Measurements from ENCODE around the gene CYFIP1. TPM values are rescaled to one million over a fixed set of nuclear protein-coding genes. Genes with fewer than 3 reads are reported as not detected.

The CYFIP1 gene
- total and polyA plus RNA-seq, 2 of the 8 experiments (the other 6 are each of a cell fraction or from before 2014, with no cell fraction given), result 38.6 to 81.7 TPM

- TF ChIP-seq ATF3 (IDR thresholded peaks at IDR 0.05; ENCODE audit: insufficient read depth, low read depth, low read length) (no peak), RXRA (IDR thresholded peaks at IDR 0.05; ENCODE audit: insufficient read depth, low read depth, low read length) (no peak), HDAC2 (IDR thresholded peaks at IDR 0.05; ENCODE audit: borderline replicate concordance in 1 of 2, low read depth in 2 of 2, low read length in 2 of 2) (no peak), EZH2 (IDR thresholded peaks at IDR 0.05; ENCODE audit: low read depth, low read length, severe bottlenecking) (no peak), CHD1 (IDR thresholded peaks at IDR 0.05; ENCODE audit: low read depth, low read length) (no peak)
These were observed 128.7 kb downstream of the CYFIP1 start (continued) for GRCh38 chr15:22851513-22851912.

Measured in H1 (cell line).